ENCODE results near the gene PRSS50.

The PRSS50 gene

DNA sequence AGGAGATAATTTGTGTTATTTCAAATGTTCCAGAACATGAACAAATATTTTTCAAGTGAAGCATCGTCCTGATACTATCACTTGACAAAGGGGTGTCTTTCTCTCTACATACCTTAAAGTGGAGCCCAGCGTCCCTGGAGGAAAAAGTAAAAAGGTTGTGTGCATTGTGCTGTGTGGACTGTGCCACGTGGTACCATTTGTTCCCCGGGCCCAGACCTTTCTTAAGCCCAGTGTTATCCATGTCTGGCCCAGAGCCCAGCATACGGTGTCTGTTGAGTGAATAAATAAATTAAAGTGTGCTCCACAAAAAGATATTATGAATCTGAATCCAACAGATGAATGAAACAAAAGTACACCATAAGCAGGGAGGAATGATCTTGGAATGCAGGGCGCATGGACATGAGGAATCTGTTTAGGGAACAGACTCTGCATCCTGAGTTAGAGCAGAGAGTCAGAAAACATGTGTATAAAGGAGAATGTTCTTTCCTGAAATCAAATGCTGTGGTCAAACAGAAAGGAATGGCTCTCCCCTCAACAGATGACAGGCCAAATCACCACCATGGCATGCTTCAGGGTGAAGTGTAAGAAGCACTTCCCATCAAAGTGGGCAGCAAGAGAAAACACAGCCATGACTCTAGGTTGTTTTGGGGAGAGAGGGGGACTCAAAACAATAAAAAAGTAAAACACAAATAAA, 8.1 kb upstream of the PRSS50 start:
- DNase-seq, result peak; percentile 4

DNA sequence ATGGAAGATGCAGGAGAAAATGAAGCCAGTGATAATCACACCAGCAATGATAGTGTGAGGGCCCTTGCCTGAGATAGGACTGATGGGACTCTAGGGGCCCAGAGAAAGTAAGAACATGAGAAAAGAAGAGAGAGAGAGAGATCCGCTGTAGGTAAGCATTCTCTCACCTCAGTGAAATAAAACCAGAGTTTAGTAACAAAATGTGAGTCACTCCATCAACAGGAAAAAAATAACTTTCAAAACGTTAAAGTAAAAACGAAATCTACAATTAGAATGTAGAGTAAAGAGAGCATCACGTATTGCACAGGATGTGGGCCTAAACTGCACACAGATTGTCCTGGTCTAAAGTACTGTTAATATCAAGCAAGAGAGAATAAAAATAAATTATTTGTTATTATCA, 6.8 kb upstream of the PRSS50 start:
- DNase-seq, result no peak

DNA sequence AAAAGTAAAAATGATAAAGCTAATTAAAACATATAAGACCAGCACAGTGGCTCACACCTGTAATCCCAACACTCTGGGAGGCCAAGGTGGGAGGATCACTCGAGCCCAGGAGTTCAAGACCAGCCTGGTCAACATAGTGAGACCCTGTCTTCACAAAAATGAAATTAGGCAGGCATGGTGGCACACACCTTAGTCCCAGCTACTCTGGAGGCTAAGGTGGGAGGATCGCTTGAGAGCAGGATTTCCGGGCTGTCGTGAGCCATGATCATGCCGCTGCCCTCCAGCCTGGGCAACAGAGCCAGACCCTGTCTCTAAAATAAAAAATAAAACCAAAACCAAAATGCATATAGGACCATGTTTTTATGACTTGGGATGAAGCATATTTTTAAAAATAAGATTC, 4.8 kb upstream of the PRSS50 start:
- no peak for DNase-seq

DNA sequence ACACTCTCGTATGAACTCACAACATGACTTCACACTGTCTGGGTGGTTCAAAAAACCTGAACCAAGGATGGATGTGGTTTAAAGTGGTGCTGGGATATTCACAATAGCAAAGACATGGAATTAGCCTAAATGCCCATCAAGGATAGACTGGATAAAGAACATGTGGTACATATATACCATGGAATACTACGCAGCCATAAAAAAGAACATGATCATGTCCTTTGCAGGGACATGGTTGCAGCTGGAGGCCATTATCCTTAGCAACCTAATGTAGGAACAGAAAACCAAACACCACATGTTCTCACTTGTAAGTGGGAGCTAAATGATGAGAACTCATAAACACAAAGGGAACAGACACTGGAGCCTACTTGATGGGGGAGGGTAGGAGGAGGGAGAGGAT, 3.3 kb upstream of the PRSS50 start:
- DNase-seq, result no peak

DNA sequence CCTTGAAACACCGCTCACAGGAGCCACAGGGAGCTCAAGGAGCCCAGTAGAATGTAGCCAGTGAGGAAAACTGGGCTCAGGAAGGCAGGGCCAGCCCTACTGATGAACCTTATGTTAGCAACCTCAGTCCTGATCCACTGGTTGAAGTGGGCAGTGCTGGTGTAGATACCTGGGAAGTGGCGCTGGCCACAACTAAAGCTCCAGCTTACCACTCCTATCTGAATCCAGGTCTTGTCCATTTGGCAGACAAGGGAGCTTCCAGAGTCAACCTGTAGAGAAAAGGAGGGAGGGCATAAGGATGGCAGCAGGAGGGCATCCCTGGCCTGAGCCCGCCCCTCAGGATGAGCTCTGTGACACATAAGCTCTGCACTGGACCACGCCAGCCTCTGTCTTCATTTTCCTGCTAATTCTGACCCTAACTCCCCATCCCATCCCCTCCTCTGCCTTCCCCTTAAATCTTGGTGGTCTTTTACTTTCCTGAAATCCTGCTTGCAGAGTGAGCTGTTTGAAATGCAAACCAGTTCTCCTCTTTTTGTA, 2.1 kb upstream of the PRSS50 start:
- no peak for DNase-seq

DNA sequence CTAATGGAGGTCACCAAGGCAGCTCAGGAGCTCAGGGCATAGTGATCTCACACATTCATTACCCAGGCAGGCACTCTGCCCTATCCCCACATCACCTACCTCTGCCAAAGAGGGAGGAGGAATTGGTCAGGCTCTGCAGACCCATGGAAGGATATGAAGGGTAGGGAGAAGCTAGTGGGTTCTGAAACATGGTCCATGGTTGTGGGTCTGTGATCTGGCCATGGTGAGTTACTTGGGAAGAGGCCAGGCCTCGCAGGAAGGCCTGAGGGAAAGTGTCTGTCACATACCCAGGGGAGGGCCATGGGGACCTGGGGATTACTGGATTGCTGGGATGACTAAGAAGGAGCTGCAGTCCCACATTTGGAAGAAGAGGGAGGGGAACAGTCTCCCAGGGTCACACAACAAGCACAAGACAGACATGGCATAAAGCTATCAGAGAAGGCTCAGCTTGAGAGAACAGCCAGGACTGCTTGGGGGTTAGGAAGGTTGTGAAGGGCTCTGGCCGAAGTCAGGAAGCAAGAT, 1.4 kb upstream of the PRSS50 start:
- no peak for DNase-seq

DNA sequence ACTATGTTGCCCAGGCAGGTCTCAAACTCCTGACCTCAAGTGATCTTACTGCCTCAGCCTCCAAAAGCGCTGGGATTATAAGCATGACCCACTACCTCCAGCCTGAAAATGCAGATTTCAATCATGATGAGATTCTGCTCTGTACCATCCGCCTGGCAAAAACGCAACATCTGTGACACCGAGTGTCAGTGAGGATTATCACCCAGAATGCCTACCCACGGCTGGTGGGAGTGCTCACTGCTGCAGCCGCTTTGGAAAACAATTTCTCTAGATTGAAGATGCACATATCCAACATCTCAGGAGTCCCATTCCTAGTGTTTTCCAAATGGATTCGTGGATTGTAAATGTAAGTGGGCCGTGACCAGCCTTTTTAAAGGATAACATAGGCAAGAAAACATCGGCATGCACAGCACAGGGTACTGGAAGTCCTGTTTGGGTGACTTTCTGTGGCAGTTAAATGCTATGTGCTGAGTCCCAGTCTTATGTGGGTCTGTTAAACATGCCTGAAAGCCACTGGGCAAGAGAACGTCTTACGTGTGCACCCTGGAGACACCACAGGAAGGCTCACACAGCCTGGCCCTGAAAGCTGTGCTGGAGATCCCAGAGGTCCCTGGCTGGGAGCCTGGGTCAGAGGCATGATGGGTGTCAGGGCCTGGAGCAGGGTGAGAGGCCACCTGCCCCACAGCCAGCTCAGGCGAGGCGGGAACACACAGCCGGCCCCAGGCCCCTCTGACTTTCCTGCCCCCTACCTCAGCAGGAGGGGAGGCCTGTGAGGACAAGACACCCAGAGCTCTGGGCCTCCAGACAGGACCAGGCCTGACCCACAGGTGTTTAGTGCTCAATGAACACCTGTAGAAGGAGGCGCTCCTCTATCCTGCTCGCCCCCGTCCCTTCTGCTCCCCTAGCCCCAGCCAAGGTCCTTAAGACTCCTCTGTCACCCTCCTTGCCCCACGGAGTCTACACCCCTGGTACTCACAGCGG, 918 bp downstream of the PRSS50 start:
- DNase-seq, result no peak

DNA sequence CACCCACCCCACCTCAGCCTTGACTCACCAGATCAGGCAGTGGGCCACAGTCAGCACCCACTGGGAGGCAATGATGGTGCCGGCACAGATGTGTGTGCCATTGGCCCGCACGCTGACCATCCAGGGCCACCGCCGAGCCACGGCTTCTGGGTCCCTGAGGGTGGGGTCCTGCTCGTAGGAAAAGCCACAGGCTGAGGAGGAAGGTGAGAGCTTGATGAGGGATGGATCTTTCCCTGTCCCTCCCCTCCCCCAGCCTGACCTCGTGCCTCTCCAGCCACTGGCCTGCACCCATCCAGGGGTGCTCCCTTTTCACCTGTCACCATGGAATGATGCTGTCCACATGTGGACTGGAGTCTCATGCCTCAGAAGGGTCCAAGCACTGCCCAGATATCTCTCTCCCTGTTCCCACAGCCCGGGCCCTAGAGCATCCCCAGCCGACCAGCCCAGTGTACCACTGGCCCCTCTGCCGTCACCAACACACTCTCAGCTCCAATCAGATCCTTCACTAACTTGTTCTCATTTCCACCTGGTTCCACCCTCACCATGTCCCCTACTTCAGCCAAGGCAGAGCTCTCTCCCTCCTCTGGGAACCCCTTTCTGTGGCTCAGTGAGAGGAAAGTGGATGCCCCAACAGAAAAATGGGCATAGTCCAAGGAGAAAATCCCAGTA, 2.0 kb downstream of the PRSS50 start:
- no peak for DNase-seq

DNA sequence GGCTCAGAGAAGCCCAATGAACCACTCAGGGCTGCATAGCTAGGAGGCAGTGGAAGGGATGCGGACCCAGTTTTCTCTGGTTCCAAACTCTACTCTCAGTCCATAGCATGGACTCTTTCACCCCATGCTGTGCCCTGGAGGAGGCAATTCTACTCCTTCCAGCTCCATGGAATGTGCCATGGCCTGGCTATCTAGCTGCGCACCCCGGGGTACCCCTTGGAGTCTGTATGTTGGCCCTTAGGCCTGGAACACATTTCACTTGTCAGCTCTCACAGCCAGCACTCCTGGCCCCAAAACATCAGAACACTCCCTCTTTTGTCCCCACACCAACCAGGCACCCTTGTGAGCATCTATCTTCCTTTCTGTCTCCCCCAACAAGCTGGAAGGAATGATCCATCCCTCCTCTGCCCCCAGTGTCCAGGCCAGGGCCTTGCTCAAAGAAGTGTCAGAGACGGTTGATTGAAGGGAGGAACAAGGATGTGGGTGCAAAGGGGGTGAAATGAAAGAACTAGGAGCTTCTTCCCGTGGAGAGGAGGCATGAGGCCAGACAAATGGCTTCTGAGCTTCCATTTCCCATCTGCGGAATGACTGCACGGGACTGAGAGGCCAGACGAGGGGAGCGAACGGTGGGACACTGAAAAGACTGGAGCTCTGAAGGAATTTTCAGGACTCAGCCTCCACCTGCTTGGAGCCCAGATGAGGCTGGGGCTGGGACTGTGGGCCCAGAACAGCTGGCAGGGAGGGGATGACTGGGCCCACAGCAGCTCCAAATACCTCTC, 2.8 kb downstream of the PRSS50 start:
- no peak for DNase-seq

DNA sequence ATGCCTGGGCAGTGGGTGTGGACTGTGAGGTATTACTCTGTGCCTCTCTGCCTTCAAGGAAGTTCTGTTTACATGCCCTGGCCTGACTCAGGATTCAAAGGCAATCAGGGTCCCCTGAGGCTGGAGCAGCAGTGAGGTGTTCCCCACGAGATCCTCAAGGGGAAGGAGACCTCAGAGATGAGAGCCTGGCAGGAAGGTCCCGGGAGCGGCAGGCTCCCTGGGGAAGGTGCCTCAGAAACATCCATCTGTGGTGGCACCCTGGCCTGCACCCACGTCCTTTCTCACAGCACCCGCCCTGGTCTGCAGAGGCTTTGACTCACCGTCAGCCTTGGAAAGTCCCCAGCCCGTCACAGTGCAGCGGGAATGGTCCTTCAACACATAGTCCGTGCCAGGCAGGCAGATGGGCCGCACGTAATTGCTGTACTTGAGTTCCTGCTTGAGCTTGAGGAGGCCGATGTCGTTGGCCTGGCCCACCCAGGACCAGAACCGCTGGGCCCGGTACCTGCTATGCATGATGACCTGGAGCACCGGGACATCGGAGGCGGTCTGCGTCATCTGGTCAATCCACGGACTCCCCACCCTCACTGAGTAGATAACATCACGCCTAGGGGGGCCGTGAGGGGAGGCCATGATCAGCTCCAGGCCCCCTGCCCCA, 3.6 kb downstream of the PRSS50 start:
- DNase-seq, result no peak

DNA sequence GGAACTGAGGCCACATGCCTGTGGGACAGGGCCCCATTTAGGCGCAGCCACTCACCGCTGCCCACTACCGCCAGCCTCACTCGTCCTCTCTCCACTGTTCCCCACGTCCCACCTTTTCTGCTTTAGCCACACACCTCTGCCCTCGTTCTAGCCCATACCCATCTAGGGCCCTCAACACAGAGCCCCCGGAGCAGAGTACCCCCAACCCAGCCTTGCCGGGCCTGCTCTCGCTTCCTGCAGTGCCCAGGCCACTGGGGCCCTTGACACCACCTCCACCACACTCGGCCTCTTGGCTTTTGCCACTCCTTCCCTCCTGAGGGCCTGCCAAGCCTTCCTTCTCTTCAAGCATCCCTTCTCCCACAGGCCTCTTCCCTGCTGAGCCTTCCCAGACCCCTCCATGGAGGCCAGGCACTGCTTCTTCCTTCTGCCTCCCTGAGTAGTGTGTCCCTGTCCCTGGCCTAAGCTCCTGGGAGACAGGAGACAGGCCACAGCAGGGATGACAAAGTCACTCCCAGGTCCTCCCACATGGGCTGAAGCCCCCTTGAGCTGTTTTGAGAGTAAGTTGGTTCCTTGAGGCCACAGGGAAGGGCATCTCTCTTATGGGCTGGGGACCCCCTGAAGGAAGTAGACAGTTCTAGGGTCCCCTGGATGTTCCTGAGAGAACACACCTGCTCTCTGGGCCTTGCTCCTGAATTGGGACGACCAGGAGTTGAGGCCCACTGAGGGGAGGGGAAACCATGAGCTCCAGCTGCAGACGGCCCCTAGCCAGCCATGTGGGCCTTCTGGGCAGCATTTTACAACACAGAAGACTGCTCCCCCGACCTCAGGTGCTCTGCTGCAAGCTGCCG, 4.4 kb downstream of the PRSS50 start:
- DNase-seq, result no peak

DNA sequence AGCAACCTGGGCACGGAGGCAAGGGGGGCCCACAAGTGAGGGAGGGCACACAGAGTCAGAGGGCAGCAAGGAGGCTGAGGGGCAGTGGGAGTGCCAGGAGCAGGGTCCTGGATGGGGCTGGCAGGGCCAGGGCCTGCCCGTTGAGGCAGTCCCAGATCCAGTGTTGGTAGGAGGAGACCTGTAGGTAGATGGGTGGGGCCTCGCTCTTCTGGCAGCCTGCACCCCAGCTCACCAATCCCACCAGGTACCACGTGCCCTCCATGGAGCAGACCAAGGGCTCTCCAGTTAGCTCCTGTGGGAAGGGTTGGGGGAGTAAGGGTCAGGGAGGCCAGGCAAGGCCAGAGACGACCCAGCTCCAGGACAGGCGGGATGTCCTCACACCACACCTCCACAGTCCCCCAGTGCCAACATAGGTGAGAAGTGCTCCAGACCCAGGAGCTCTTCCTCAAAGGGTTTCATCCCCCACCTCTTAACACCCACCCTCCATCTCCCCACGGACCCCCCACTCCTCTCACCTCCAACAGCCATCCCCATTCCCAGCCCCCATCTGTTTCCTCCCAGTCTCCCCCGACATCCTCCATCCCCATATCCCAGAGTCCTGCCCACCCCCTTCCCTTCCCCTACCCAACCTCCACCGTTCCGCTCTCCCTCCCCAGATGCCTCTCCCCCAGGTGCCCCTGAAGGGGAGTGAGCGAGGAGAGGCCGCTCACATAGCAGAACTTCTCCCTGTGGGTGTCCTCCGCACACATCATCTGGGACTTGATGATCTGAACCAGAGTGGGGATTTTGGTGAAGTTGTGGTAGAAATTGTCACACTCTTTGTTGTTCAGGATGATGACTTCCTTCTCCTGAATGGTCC, 5.2 kb downstream of the PRSS50 start:
- DNase-seq, result no peak

DNA sequence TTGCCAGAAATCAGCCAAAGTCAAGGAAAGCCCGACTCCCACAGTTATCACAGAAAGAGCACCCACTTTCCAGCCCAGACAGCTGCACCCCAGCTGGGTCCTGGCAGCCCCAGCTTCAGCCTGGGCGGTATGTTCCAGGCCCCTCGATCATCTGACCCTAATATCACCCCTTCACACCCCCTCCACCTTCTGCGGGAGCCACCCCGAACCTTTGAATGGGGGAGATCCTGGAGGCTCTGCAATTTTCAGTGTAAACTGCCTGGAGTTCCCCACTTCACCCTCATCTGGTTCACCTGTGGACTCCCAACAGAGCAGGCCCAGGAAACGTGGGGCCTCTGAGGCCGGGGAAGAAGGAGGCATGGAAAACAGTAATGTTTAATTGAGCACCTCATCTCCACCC, 5.9 kb downstream of the PRSS50 start:
- DNase-seq, result no peak

DNA sequence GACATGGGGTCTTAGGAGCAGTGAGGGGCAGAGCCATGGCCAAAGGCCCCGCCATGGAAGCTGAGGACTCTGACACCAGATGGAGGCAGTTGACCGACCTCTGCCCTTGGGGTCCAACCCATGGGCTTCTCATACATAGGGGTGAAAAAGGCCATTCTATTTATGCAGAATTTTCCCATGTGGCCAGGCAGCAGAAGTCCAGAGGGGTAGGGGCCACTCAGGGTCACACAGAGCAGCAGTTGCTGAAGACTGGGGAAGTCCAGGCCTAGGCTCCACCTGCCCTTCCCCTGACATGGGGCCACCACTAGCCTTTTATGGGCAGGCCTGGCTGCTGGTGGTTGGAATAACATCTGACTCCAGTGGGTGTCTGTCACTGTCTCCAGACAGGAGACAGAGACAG, 6.4 kb downstream of the PRSS50 start:
- DNase-seq, result no peak

DNA sequence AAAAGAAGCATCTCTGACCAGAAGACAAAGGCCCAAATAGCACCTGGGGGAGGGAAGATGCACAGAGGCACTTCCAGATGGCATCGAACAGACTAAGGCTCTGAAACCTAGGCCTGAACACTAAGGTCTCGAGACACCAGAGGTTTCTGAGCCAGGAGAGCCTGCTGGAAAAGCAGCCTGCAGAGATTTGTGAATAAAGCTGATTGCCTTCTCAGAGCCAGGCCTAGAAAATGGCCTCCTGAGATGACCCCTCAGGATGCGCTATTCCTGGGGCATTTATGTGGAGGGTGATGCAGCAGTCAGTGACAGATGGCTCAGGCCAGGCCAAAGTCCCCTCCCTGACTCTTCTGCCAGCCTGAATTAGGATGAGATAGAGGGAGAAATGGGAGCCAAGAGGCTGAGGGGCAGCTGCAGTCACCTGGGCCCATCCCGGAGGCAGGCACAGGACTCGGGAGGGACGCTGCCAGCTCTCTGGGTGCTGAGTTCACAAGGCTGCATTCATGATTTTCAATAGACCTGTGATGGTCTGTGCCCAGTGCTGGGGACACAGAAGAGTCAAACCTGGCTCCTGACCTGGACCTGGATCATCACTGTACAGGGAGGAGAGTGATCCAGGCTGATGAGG, 6.9 kb downstream of the PRSS50 start:
- DNase-seq, result no peak

DNA sequence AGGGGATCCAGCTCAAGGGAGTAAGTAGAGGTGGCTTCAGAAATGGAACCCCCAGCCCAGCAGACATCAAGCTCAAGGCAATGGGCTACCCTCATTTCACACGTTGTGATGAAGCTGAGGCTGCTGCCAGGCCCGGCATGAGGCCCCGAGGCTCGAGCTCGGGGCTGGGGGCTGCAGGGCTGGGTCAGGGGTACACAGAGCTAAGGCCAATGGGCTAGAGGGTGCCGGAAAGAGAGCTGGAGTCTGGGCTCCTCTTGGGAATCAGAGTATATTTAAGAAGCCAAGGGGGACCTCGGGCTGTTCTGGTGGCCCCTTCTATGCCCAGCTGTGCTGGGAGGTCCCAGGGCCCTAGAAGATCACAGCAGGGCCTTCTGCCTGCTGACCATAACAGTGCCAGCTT, 7.4 kb downstream of the PRSS50 start:
- DNase-seq, result no peak

DNA sequence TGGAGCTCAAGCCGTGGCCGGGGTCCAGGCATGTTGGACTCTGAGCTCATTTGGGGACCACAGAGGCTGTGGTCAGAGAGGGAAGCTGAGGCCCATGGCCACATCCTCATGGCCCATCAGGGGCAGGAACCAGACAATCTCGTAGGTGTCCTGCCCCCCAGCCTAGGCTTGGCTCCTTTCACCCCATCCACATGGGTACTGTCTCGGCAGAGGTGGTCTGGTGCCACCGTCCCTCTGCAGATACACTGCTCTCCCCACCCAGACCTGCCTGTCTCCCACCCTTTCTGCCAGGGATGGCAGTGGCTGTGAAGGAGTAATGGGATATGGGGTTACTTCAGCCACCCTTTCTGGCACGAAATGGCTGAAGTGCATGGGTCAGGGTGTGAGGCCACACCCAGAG, 7.9 kb downstream of the PRSS50 start:
- no peak for DNase-seq

DNA sequence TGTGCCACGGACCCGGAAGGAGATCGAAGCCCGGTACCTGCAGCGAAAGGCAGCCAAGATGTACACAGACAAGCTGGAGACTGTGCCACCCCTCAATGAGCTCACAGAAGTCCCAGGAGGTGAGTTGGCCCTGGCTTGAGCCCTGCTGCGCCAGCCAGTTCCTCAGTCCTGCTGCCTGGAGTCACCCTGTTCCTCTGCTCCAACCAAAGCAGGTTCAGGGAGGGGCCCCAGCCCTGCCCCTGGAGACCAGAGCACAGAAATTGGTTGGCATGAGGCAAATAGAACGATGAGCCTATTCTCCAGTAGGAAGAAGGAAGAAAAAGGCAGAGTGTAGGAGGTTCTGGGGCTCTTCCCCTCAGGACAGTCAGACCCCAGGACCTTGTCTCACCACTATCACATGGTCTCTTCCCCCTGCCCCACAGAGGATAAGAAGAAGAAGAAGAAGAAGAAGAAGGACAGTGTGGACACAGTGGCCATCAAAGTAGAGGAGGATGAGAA, 8.5 kb downstream of the PRSS50 start:
- no peak for DNase-seq

All from HCEC 1CT (cell line).